ENCODE data around the gene ADORA2B.

DNA sequence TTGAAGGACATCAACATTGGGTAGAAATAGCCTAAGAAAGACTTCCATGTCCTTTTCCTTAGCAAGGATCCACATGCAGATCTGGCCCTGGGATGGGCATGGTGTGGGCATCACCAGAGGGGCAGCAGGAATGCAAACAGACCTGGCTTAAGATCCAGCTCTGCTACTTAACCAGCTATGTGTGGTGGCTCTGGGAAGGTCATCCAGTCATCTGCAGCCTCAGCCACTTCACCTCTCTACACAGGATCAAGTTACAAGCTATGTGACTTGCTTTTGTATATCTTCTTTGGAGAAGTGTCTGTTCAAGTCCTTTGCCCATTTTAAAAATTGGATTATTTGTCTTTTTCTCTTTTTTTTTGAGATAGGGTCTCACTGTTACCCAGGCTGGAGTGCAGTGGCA, 13.5 kb upstream of the ADORA2B start:
- TF ChIP-seq, protein P1, sequence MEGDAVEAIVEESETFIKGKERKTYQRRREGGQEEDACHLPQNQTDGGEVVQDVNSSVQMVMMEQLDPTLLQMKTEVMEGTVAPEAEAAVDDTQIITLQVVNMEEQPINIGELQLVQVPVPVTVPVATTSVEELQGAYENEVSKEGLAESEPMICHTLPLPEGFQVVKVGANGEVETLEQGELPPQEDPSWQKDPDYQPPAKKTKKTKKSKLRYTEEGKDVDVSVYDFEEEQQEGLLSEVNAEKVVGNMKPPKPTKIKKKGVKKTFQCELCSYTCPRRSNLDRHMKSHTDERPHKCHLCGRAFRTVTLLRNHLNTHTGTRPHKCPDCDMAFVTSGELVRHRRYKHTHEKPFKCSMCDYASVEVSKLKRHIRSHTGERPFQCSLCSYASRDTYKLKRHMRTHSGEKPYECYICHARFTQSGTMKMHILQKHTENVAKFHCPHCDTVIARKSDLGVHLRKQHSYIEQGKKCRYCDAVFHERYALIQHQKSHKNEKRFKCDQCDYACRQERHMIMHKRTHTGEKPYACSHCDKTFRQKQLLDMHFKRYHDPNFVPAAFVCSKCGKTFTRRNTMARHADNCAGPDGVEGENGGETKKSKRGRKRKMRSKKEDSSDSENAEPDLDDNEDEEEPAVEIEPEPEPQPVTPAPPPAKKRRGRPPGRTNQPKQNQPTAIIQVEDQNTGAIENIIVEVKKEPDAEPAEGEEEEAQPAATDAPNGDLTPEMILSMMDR (IDR thresholded peaks at IDR 0.05), result no peak
- TF ChIP-seq POLR2A (IDR thresholded peaks at IDR 0.05) (no peak), EP300 (IDR thresholded peaks at IDR 0.05) (no peak), POLR2AphosphoS5 (IDR thresholded peaks at IDR 0.05) (no peak)
